ENCODE results near the gene TUBGCP3. TPM values are rescaled to one million over a fixed set of nuclear protein-coding genes. Genes with fewer than 3 reads are reported as not detected.

Gene TUBGCP3
- total RNA-seq, 1 experiment from 2014 or later: 13.7 TPM

- intact Hi-C loops (cut with micrococcal nuclease; ENCODE audit: unreplicated experiment): no loop called here
- CTCF ChIA-PET: no interaction called here
- BruUV-seq (replicated peaks): no TSS peak
These were observed 36.1 kb upstream of the TUBGCP3 start for GRCh38 chr13:112624040-112624439.

GRCh38 chr13:112623051-112623711 lies 35.2 kb upstream of the TUBGCP3 start:
- no TSS peak for BruUV-seq (replicated peaks)
- Mint-ChIP-seq H3K36me3 (ENCODE audit: insufficient read depth, unreplicated experiment) (no peaks in the 10 kb centered on the region), H3K4me1 (ENCODE audit: low read depth, unreplicated experiment) (no peaks in the 10 kb centered on the region), H3K9me3 (ENCODE audit: low read depth, unreplicated experiment) (no peaks in the 10 kb centered on the region), H3K4me3 (ENCODE audit: low read depth, unreplicated experiment) (no peak overlapping the region), H3K27me3 (ENCODE audit: unreplicated experiment) (no peaks in the 10 kb centered on the region), H3K27ac (ENCODE audit: unreplicated experiment) (no peak overlapping the region)
- no peak for TF ChIP-seq CTCF (IDR thresholded peaks at IDR 0.05; ENCODE audit: unreplicated experiment)
- CTCF ChIA-PET: no interaction called here
- intact Hi-C loops (cut with micrococcal nuclease; ENCODE audit: unreplicated experiment): no loop called here
- no peak for DNase-seq

More at GRCh38 chr13:112624040-112624439, 36.1 kb upstream of the TUBGCP3 start:
- Mint-ChIP-seq H3K27me3 (ENCODE audit: unreplicated experiment) (no peaks in the 10 kb centered on the region), H3K4me3 (ENCODE audit: low read depth, unreplicated experiment) (no peak overlapping the region), H3K27ac (ENCODE audit: unreplicated experiment) (no peak overlapping the region), H3K4me1 (ENCODE audit: low read depth, unreplicated experiment) (no peaks in the 10 kb centered on the region), H3K36me3 (ENCODE audit: insufficient read depth, unreplicated experiment) (no peaks in the 10 kb centered on the region), H3K9me3 (ENCODE audit: low read depth, unreplicated experiment) (no peaks in the 10 kb centered on the region)
- no peak for DNase-seq
- no peak for TF ChIP-seq CTCF (IDR thresholded peaks at IDR 0.05; ENCODE audit: unreplicated experiment)

GRCh38 chr13:112622375-112622774 lies 34.4 kb upstream of the TUBGCP3 start:
- TF ChIP-seq CTCF (IDR thresholded peaks at IDR 0.05; ENCODE audit: unreplicated experiment): no peak
- Mint-ChIP-seq H3K4me1 (ENCODE audit: low read depth, unreplicated experiment) (no peaks in the 10 kb centered on the region), H3K27ac (ENCODE audit: unreplicated experiment) (no peak overlapping the region), H3K9me3 (ENCODE audit: low read depth, unreplicated experiment) (no peaks in the 10 kb centered on the region), H3K27me3 (ENCODE audit: unreplicated experiment) (no peaks in the 10 kb centered on the region), H3K36me3 (ENCODE audit: insufficient read depth, unreplicated experiment) (no peaks in the 10 kb centered on the region), H3K4me3 (ENCODE audit: low read depth, unreplicated experiment) (no peak overlapping the region)
- intact Hi-C loops (cut with micrococcal nuclease; ENCODE audit: unreplicated experiment): no loop called here
- no TSS peak for BruUV-seq (replicated peaks)
- CTCF ChIA-PET: no interaction called here
- no peak for DNase-seq

GRCh38 chr13:112619730-112620631 lies 32.0 kb upstream of the TUBGCP3 start:
- Mint-ChIP-seq H3K9me3 (ENCODE audit: low read depth, unreplicated experiment) (no peaks in the 10 kb centered on the region), H3K27ac (ENCODE audit: unreplicated experiment) (no peak overlapping the region), H3K4me1 (ENCODE audit: low read depth, unreplicated experiment) (no peaks in the 10 kb centered on the region), H3K4me3 (ENCODE audit: low read depth, unreplicated experiment) (no peak overlapping the region), H3K36me3 (ENCODE audit: insufficient read depth, unreplicated experiment) (no peaks in the 10 kb centered on the region), H3K27me3 (ENCODE audit: unreplicated experiment) (no peaks in the 10 kb centered on the region)
- BruUV-seq (replicated peaks): no TSS peak
- CTCF ChIA-PET: no interaction called here
- intact Hi-C loops (cut with micrococcal nuclease; ENCODE audit: unreplicated experiment): no loop called here
- no peak for DNase-seq
- no peak for TF ChIP-seq CTCF (IDR thresholded peaks at IDR 0.05; ENCODE audit: unreplicated experiment)
